AG04449 (cell line): ENCODE results near the gene CDR2L.

Experiments
- CTCF ChIA-PET: fragments of 350-600 bp; formaldehyde crosslinking; extraction: SDS; loops from one replicate; lab custom pipeline; 2021; ENCODE audit warnings: antibody characterized with exemption; lab: Yijun Ruan, JAX
- POLR2A ChIA-PET: fragments of 400-600, 350-600 bp; formaldehyde crosslinking; extraction: SDS; loops from one replicate; lab custom pipeline; 2020; ENCODE audit warnings: antibody characterized with exemption, inconsistent platforms; lab: Yijun Ruan, JAX
- DNase-seq: peaks from one replicate; pipeline ENCODE4 v3.0.0-alpha.2; 2010; ENCODE audit warnings: low read depth, low spot score
- H3K4me3 ChIP-seq: 2 replicates; pipeline ENCODE4 v1.5.1; 2011; ENCODE audit warnings: low read depth, mild to moderate bottlenecking, control low read depth, low read length
- TF ChIP-seq, protein P1 (sequence below): IDR thresholded peaks from one replicate; pipeline ENCODE4 v1.5.1; 2011; ENCODE audit warnings: mild to moderate bottlenecking, moderate library complexity, low read length, control low read depth, inconsistent platforms; ENCODE audit not compliant: insufficient read depth; ENCODE audit errors: missing control alignments

CDR2L gene

DNA sequence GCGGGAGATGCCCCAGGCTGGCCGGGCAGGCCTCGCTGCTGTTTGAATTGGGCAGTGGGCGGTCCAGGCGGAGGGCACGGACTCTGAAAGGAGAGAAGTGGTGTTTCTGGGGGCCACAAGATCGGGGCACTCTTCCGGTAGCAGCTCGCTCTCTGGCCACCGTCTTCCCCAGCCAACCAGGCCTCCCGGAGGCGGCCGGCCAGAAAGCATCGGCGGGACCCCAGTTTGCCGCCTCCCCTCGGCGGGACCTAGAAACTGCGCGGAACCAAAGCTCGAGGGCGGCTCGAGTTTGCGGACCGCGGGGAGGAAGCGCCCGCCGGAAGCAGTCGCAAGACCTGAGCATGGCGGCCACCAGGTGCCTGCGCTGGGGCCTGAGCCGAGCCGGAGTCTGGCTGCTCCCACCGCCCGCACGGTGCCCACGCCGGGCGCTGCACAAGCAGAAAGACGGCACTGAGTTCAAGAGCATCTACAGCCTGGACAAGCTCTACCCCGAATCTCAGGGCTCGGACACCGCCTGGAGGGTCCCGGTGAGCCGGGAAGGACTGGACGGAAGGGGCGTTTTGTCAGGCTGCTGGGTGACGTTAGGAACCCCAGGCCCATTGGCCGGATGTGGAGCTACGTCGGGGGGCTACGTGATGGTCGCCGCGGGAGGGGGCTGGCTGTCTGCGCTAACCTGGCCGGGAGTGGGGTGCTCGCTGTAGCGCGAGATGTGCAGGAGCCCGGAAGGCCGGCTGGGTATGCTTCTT is 25.1 kb downstream of the CDR2L start, which contains the start of gene MRPL58:
Gene MRPL58, plus strand, starts transcription at position 325 of the 746 bp plus-strand sequence. Its CDS starts 17 bp downstream, at position 342.
- TF ChIP-seq, protein P1, sequence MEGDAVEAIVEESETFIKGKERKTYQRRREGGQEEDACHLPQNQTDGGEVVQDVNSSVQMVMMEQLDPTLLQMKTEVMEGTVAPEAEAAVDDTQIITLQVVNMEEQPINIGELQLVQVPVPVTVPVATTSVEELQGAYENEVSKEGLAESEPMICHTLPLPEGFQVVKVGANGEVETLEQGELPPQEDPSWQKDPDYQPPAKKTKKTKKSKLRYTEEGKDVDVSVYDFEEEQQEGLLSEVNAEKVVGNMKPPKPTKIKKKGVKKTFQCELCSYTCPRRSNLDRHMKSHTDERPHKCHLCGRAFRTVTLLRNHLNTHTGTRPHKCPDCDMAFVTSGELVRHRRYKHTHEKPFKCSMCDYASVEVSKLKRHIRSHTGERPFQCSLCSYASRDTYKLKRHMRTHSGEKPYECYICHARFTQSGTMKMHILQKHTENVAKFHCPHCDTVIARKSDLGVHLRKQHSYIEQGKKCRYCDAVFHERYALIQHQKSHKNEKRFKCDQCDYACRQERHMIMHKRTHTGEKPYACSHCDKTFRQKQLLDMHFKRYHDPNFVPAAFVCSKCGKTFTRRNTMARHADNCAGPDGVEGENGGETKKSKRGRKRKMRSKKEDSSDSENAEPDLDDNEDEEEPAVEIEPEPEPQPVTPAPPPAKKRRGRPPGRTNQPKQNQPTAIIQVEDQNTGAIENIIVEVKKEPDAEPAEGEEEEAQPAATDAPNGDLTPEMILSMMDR = peak; percentile 70
- POLR2A ChIA-PET = interaction anchor here (0.9 to 3.3 kb wide), 12 partner anchors 10 to 142 kb away, joined by 3 to 45 read pairs (median 4); partner anchors contain the start of genes ATP5PD, CDR2L, JPT1 and KCTD2
- CTCF ChIA-PET = interaction anchor here (0.6 to 5.0 kb wide), 26 partner anchors 10 to 267 kb away, joined by 3 to 74 read pairs (median 4); partner anchors contain the start of genes CDR2L, NT5C, OTOP2 and USH1G
- H3K4me3 ChIP-seq = peak within 1 kb of the TSS; percentile 86
- DNase-seq = no peak

DNA sequence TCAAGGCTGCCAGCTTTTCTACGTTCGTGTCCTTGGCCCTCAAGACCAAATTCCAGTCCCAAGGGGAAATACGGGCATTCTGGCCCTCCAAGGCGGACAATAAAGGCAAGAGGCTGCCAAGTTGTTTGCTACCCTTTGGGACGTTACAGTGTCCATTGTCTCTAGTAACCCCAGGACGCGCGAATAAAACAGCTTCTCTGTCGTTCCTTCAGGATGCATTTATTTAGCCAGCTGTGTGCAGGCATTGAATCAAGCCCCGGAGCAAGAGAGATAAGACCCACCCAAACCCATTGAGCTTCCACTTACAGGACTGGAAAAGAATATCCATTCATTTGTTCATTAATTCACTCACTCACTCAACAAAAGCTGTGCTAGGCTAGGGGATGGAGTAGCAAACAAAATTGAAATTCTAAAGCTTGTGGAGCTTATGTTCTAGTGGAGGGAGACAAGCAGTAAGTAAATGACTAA is 25.7 kb downstream of the CDR2L start:
- H3K4me3 ChIP-seq = peak overlapping the region; percentile 86
- no peak for DNase-seq
- TF ChIP-seq, protein P1 = no peak
- ChIA-PET POLR2A (interaction anchor here (0.7 to 3.3 kb wide), 10 partner anchors 10 to 141 kb away, joined by 3 to 45 read pairs (median 6); partner anchors contain the start of genes ATP5PD, CDR2L, JPT1 and KCTD2), CTCF (interaction anchor here (0.6 to 5.0 kb wide), 21 partner anchors 10 to 268 kb away, joined by 3 to 74 read pairs (median 6); partner anchors contain the start of genes CDR2L, NT5C, OTOP2 and USH1G)

DNA sequence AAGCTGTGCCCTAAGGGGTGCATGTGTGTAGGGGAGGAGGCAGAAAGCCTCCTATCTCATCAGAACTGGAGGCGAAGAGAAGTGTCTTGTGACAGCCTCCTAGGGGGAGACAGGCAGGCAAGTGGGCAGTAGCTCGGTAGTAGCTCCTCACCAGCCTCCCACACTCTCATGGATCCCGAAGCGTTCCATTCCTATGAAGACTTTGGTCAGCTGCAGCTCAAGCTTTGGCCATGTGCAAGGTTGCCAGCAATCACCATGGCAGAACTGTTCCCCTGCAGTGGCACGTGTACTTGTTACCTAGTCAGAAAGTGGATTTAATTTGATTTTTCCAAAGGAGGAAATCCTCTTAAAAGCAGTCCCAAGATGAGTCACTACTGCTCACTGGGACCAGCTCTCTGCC is 31.7 kb downstream of the CDR2L start:
- CTCF ChIA-PET = interaction anchor here (0.6 to 1.9 kb wide), 5 partner anchors 30 to 152 kb away, joined by 3 to 6 read pairs (median 4); no protein-coding TSS in a partner anchor
- DNase-seq = no peak
- no peak overlapping the region for H3K4me3 ChIP-seq
- POLR2A ChIA-PET = interaction anchor here (0.7 kb wide), 1 partner anchor 12 kb away, joined by 5 read pairs; no protein-coding TSS in a partner anchor
- TF ChIP-seq, protein P1 = no peak

DNA sequence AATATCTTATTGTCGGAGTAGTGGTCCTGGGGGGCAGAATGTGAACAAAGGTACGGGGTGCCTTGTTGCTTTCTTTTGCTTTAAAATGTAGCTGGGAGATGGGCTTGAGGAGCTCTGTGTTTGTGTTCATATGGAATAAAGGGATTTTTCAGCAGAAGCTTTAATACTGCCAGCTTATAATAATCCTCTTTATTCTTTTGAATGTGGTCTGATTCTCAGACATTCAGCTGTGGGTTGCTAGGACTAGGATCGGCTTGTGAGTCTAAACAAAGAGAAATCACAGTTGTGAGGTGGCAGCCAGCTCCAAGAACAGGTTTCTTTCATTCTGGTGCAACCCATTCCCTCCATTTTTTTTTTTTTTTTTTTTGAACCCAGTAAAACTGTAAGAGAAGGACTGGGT is 32.3 kb downstream of the CDR2L start:
- ChIA-PET POLR2A (interaction anchor here (0.7 kb wide), 1 partner anchor 12 kb away, joined by 5 read pairs; no protein-coding TSS in a partner anchor), CTCF (interaction anchor here (0.6 to 1.9 kb wide), 3 partner anchors 31 to 151 kb away, joined by 4 to 6 read pairs (median 5); no protein-coding TSS in a partner anchor)
- DNase-seq = no peak
- H3K4me3 ChIP-seq = no peak overlapping the region
- TF ChIP-seq, protein P1 = no peak

DNA sequence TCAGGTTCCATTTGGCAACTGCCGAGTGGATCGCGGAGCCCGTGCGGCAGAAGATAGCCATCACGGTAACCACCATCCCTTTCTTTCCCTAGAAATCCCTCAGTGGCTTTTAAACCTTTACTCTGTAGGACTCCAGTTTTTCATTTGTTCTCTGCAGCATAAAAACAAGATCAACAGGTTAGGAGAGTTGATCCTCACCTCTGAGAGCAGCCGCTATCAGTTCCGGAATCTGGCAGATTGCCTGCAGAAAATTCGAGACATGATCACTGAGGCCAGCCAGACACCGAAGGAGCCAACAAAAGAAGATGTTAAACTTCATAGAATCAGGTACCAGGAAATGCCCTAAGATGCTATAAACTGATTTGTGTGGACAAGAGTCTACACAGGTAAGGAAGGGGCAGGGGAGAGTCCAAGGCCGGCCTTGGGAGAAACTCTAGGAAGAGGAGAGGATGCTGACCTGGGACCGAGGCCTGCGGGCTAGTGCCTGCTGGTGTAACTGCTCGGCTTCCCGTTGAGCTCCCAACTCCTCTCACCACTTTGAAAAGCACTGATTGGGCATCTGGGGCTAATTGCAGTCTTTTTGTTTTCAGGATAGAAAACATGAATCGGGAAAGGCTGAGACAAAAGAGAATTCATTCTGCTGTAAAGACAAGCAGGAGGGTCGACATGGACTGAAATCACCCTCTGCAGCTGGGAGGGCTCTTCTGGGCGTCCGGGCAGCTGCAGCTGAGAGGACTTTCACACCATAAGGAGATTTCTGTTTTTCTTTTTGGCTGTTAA is 33.1 kb downstream of the CDR2L start:
- ChIA-PET POLR2A (no interaction called here), CTCF (no interaction called here)
- no peak overlapping the region for H3K4me3 ChIP-seq
- DNase-seq = no peak
- TF ChIP-seq, protein P1 = no peak
